Ovary (tissue), 9 donors: ENCODE measurements around the gene CACNA2D1. TPM values are rescaled to one million over a fixed set of nuclear protein-coding genes. Genes with fewer than 3 reads are reported as not detected.

Experiments
- DNase-seq, 5 donors: peaks; one replicate each; pipeline ENCODE4 v3.0.0-alpha.2; 2019 to 2020
- H3K27ac ChIP-seq, 2 donors: fragments of 200-600 bp; one replicate each; pipeline versions ENCODE4 v1.5.1 to v1.8.0; 2019 to 2022
- H3K27me3 ChIP-seq: fragments of 200-600 bp; one replicate; pipeline ENCODE4 v1.8.0; 2022
- H3K36me3 ChIP-seq: fragments of 200-600 bp; sonication (generic); one replicate; pipeline ENCODE4 v1.5.1; 2019
- H3K4me1 ChIP-seq: one replicate; pipeline ENCODE4 v1.8.1; 2013; ENCODE audit warnings: mild to moderate bottlenecking, moderate library complexity; ENCODE audit not compliant: insufficient read depth
- H3K4me3 ChIP-seq: fragments of 200-600 bp; sonication (generic); one replicate; pipeline ENCODE4 v1.5.1; 2017
- H3K9me3 ChIP-seq, 2 donors: fragments of 200-600 bp in 1 of 2; sonication (generic) in 1 of 2; one replicate each; pipeline versions ENCODE4 v1.5.1 to v1.8.1; 2013 to 2019; ENCODE audit warnings: mild to moderate bottlenecking in 1 of 2, moderate library complexity in 1 of 2
- EP300 ChIP-seq: sonication (generic); formaldehyde crosslinking; IDR thresholded peaks from one replicate; pipeline ENCODE4 v1.6.1; 2017; ENCODE audit warnings: antibody characterized with exemption
- POLR2A ChIP-seq: fragments of 450-650 bp; IDR thresholded peaks from one replicate; pipeline ENCODE4 v1.6.1; 2017; ENCODE audit warnings: antibody characterized with exemption, mild to moderate bottlenecking, moderate library complexity
- WGBS, 3 donors: extraction: QIAGEN DNeasy Blood & Tissue Kit in 1 of 3; methylation state at CpG; one replicate each; pipeline versions ENCODE4 v1.1.5 to v1.1.7; 2013 to 2017; 5-methylcytosine and 5-hydroxymethylcytosine counted together
- intact Hi-C, 4 donors: fragments of 100-400 bp; cut with DNase I; formaldehyde crosslinking; loops; one replicate each; pipeline versions ENCODE4 v1.11.0 to v1.15.1; 2022 to 2023
- polyA plus RNA-seq, 2 donors: library from polyadenylated mRNA; stranded (reverse); fragments of 200-250 nt in 1 of 2; fragments of 350-450 nt in 1 of 2; fragmentation: Illumina TruSeq in 1 of 2; extraction: RNeasy Lipid Tissue Mini Kit (QIAGEN cat#74804) in 1 of 2; gene quantifications; one replicate each; pipeline ENCODE4 v1.2.3, GENCODE V29; 2013 to 2014
- total RNA-seq, 7 donors: library from RNA; depleted of rRNA in 2 of 7; stranded (reverse); fragments of >200 nt in 2 of 7; fragmentation: NEBNext Ultra II Directional in 3 of 7; extraction: Animal tissue kit (Norgen Biotek cat#: 25700) in 3 of 7; gene quantifications; one replicate each; pipeline versions ENCODE4 v1.1.0 to v1.2.4, GENCODE V29; 2016 to 2023
- TF ChIP-seq, protein P1 (sequence below), 3 donors: fragments of 450-650 bp in 2 of 3; fragments of 200-600 bp in 1 of 3; IDR thresholded peaks; one replicate each; pipeline versions ENCODE4 v1.5.1 to v1.8.0; 2016 to 2022; ENCODE audit warnings: antibody characterized with exemption in 3 of 3, mild to moderate bottlenecking in 1 of 3
- donor health status: DM: no; HTN: no; CAD: no; lungs with moderate emphysema.
- donor health status: DM: no; HTN: no; CAD: no.
- donor health status: Bipolar disorder and iron deficiency.
- donor health status: DM: yes; HTN: yes; CAD: no.
- donor health status: DM: no; HTN: no; CAD: no.
- donor health status: DM: yes; HTN: yes; CAD: no.

The CACNA2D1 gene
- total and polyA plus RNA-seq, 9 donors = 6.6 to 34.2 (median 18.8) TPM

GRCh38 chr7:82406937-82407336, 36.6 kb downstream of the CACNA2D1 start:
- Histone ChIP-seq H3K9me3 (no peaks in the 10 kb centered on the region), H3K4me1 (no peaks in the 10 kb centered on the region), H3K4me3 (no peak overlapping the region), H3K36me3 (no peaks in the 10 kb centered on the region), H3K27me3 (no peaks in the 10 kb centered on the region), H3K27ac (no peak overlapping the region)
- DNase-seq = no peak
- TF ChIP-seq, protein P1, sequence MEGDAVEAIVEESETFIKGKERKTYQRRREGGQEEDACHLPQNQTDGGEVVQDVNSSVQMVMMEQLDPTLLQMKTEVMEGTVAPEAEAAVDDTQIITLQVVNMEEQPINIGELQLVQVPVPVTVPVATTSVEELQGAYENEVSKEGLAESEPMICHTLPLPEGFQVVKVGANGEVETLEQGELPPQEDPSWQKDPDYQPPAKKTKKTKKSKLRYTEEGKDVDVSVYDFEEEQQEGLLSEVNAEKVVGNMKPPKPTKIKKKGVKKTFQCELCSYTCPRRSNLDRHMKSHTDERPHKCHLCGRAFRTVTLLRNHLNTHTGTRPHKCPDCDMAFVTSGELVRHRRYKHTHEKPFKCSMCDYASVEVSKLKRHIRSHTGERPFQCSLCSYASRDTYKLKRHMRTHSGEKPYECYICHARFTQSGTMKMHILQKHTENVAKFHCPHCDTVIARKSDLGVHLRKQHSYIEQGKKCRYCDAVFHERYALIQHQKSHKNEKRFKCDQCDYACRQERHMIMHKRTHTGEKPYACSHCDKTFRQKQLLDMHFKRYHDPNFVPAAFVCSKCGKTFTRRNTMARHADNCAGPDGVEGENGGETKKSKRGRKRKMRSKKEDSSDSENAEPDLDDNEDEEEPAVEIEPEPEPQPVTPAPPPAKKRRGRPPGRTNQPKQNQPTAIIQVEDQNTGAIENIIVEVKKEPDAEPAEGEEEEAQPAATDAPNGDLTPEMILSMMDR (IDR thresholded peaks at IDR 0.05) = no peak
- no peak for TF ChIP-seq EP300
- no peak for TF ChIP-seq POLR2A
- 95 to 100% (median 98%) methylated on average over 1 of the region's 1 CpG for WGBS, 3 donors
- intact Hi-C loops = no loop called here

DNA sequence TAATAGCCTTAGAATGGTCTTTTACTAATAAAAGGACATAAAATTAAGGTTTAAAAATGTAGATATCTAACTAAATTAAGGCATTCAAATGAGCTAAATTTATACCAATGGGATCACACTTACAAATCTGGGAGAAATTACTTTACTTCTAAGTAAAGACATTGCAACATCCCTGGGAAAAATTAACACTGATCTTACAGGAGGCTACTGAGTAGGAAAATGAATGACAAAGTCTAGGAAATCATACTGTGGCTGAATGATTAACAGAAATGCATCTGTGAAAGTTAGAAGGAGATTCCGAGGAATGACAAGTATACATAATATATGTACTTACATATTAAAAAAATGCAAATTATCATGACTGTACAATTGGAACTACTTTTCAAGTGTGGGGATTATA, 38.3 kb downstream of the CACNA2D1 start:
- H3K4me1 ChIP-seq = no peaks in the 10 kb centered on the region
- H3K36me3 ChIP-seq = no peaks in the 10 kb centered on the region
- TF ChIP-seq POLR2A = no peak
- no peak for TF ChIP-seq EP300
- TF ChIP-seq, protein P1 (IDR thresholded peaks at IDR 0.05) = no peak
- no peaks in the 10 kb centered on the region for H3K9me3 ChIP-seq
- no peak overlapping the region for H3K4me3 ChIP-seq
- intact Hi-C loops = no loop called here
- no peak for DNase-seq
- no peak overlapping the region for H3K27ac ChIP-seq
- 92 to 100% (median 97%) methylated on average over 1 of the region's 1 CpG for WGBS, 3 donors
- no peaks in the 10 kb centered on the region for H3K27me3 ChIP-seq

DNA sequence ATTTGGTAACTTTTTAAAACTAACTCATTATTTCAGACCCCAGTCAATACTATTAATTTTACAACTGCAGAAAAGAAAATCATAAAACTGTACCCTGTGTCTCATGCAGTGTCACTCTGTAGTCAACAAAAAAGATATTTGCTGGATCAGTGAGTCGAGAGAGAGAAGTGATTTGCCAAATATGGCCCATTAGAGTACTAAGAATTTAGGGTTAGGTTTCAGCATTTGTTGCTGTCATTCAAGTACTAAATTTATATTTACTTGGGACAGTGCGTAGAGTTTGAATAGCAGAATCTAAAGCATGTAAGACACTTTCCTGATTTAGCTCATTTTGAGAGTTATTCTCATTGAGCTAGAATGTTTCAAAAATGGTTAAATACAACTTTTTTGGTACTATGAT, 38.9 kb downstream of the CACNA2D1 start:
- intact Hi-C loops = no loop called here
- Histone ChIP-seq H3K4me3 (no peak overlapping the region), H3K27ac (no peak overlapping the region), H3K9me3 (no peaks in the 10 kb centered on the region), H3K36me3 (no peaks in the 10 kb centered on the region), H3K27me3 (no peaks in the 10 kb centered on the region), H3K4me1 (no peaks in the 10 kb centered on the region)
- DNase-seq = no peak
- WGBS, 3 donors = 77 to 84% (median 80%) methylated on average over 2 of the region's 2 CpGs
- TF ChIP-seq, protein P1 (IDR thresholded peaks at IDR 0.05) = no peak
- TF ChIP-seq EP300 (no peak), POLR2A (no peak)

- Histone ChIP-seq H3K36me3 (no peaks in the 10 kb centered on the region), H3K4me1 (no peaks in the 10 kb centered on the region), H3K9me3 (no peaks in the 10 kb centered on the region), H3K4me3 (no peak overlapping the region), H3K27me3 (no peaks in the 10 kb centered on the region), H3K27ac (no peak overlapping the region)
- no peak for DNase-seq
- TF ChIP-seq POLR2A (no peak), EP300 (no peak)
- TF ChIP-seq, protein P1 (IDR thresholded peaks at IDR 0.05) = no peak
- 77 to 90% (median 80%) methylated on average over 5 of the region's 5 CpGs for WGBS, 3 donors
- intact Hi-C loops = no loop called here
These were observed 39.5 kb downstream of the CACNA2D1 start for GRCh38 chr7:82404094-82404493.
